HUES6 (cell line): ENCODE results near the gene ZRANB3.

Source experiments
- H3K27ac ChIP-seq: 2 replicates; pipeline ENCODE4 v1.7.0; 2013; ENCODE audit warnings: low read depth, mild to moderate bottlenecking, low read length, inconsistent platforms
- H3K27me3 ChIP-seq: 2 replicates; pipeline ENCODE4 v1.6.1; 2013; ENCODE audit warnings: low read length; ENCODE audit not compliant: control insufficient read depth, insufficient read depth
- H3K36me3 ChIP-seq: 2 replicates; pipeline ENCODE4 v1.6.1; 2013; ENCODE audit warnings: low read length; ENCODE audit not compliant: control insufficient read depth, insufficient read depth
- H3K4me1 ChIP-seq: 2 replicates; pipeline ENCODE4 v1.6.1; 2013; ENCODE audit warnings: low read length; ENCODE audit not compliant: control insufficient read depth, insufficient read depth
- H3K4me3 ChIP-seq: 2 replicates; pipeline ENCODE4 v1.5.1; 2013; ENCODE audit warnings: low read depth, low read length
- H3K9ac ChIP-seq: one replicate; pipeline ENCODE4 v1.6.1; 2013; ENCODE audit warnings: mild to moderate bottlenecking, low read length
- H3K9me3 ChIP-seq: 2 replicates; pipeline ENCODE4 v1.6.1; 2013; ENCODE audit warnings: low read depth, low read length; ENCODE audit not compliant: control insufficient read depth, insufficient read depth

The ZRANB3 gene

GRCh38 chr2:135162786-135163185, 368.2 kb downstream of the ZRANB3 start:
- Histone ChIP-seq H3K9me3 (no peaks in the 10 kb centered on the region), H3K4me1 (no peaks in the 10 kb centered on the region; the same call in 1 of the 2 replicates), H3K27ac (no peak overlapping the region), H3K27me3 (no peaks in the 10 kb centered on the region), H3K36me3 (peaks cover 50% of the 10 kb centered on the region), H3K4me3 (no peak overlapping the region), H3K9ac (no peak overlapping the region)

- H3K4me1 ChIP-seq = no peaks in the 10 kb centered on the region; the same call in 1 of the 2 replicates
- no peak overlapping the region for H3K27ac ChIP-seq
- no peaks in the 10 kb centered on the region for H3K27me3 ChIP-seq
- no peaks in the 10 kb centered on the region for H3K9me3 ChIP-seq
- H3K36me3 ChIP-seq = peaks cover 47% of the 10 kb centered on the region
- no peak overlapping the region for H3K4me3 ChIP-seq
- no peak overlapping the region for H3K9ac ChIP-seq
Measured at GRCh38 chr2:135162377-135162776, 368.6 kb downstream of the ZRANB3 start.

GRCh38 chr2:135159191-135159590, 371.8 kb downstream of the ZRANB3 start:
- H3K27ac ChIP-seq = no peak overlapping the region
- peaks cover 47% of the 10 kb centered on the region for H3K36me3 ChIP-seq
- no peaks in the 10 kb centered on the region for H3K4me1 ChIP-seq
- H3K27me3 ChIP-seq = no peaks in the 10 kb centered on the region
- no peaks in the 10 kb centered on the region for H3K9me3 ChIP-seq
- H3K4me3 ChIP-seq = no peak overlapping the region
- H3K9ac ChIP-seq = no peak overlapping the region

GRCh38 chr2:135157856-135158255, 373.2 kb downstream of the ZRANB3 start:
- H3K36me3 ChIP-seq = peaks cover 44% of the 10 kb centered on the region
- no peaks in the 10 kb centered on the region for H3K9me3 ChIP-seq
- no peaks in the 10 kb centered on the region for H3K27me3 ChIP-seq
- H3K9ac ChIP-seq = no peak overlapping the region
- H3K4me3 ChIP-seq = no peak overlapping the region
- no peak overlapping the region for H3K27ac ChIP-seq
- no peaks in the 10 kb centered on the region for H3K4me1 ChIP-seq

- Histone ChIP-seq H3K4me3 (no peak overlapping the region), H3K27ac (no peak overlapping the region), H3K9ac (no peak overlapping the region), H3K36me3 (peaks cover 65% of the 10 kb centered on the region), H3K4me1 (no peaks in the 10 kb centered on the region), H3K9me3 (no peaks in the 10 kb centered on the region), H3K27me3 (no peaks in the 10 kb centered on the region)
Measured at GRCh38 chr2:135154962-135155361, 376.1 kb downstream of the ZRANB3 start.

- no peak overlapping the region for H3K27ac ChIP-seq
- H3K9ac ChIP-seq = no peak overlapping the region
- H3K36me3 ChIP-seq = peaks cover 52% of the 10 kb centered on the region
Measured at GRCh38 chr2:135152361-135152760, 378.7 kb downstream of the ZRANB3 start.

GRCh38 chr2:135151615-135152014, 379.4 kb downstream of the ZRANB3 start:
- Histone ChIP-seq H3K4me3 (no peak overlapping the region), H3K27ac (no peak overlapping the region), H3K9ac (no peak overlapping the region), H3K9me3 (no peaks in the 10 kb centered on the region), H3K27me3 (no peaks in the 10 kb centered on the region), H3K36me3 (peaks cover 45% of the 10 kb centered on the region), H3K4me1 (no peaks in the 10 kb centered on the region)

More at GRCh38 chr2:135152361-135152760, 378.7 kb downstream of the ZRANB3 start:
- Histone ChIP-seq H3K4me3 (no peak overlapping the region), H3K27me3 (no peaks in the 10 kb centered on the region), H3K9me3 (no peaks in the 10 kb centered on the region), H3K4me1 (no peaks in the 10 kb centered on the region)

- no peaks in the 10 kb centered on the region for H3K27me3 ChIP-seq
- no peak overlapping the region for H3K9ac ChIP-seq
- no peak overlapping the region for H3K27ac ChIP-seq
- no peak overlapping the region for H3K4me3 ChIP-seq
- no peaks in the 10 kb centered on the region for H3K4me1 ChIP-seq
- peaks cover 43% of the 10 kb centered on the region for H3K36me3 ChIP-seq
- H3K9me3 ChIP-seq = no peaks in the 10 kb centered on the region
Measured at GRCh38 chr2:135150725-135151124, 380.3 kb downstream of the ZRANB3 start.

GRCh38 chr2:135149251-135149650, 381.8 kb downstream of the ZRANB3 start:
- Histone ChIP-seq H3K4me3 (no peak overlapping the region), H3K9me3 (no peaks in the 10 kb centered on the region), H3K36me3 (peaks cover 38% of the 10 kb centered on the region), H3K9ac (no peak overlapping the region), H3K4me1 (no peaks in the 10 kb centered on the region), H3K27ac (no peak overlapping the region), H3K27me3 (no peaks in the 10 kb centered on the region)

GRCh38 chr2:135144343-135144742, 386.7 kb downstream of the ZRANB3 start:
- H3K4me3 ChIP-seq = no peak overlapping the region
- H3K27me3 ChIP-seq = no peaks in the 10 kb centered on the region
- H3K36me3 ChIP-seq = peaks cover 25% of the 10 kb centered on the region
- H3K27ac ChIP-seq = no peak overlapping the region
- peaks cover 16% of the 10 kb centered on the region for H3K9me3 ChIP-seq
- no peak overlapping the region for H3K9ac ChIP-seq
- no peaks in the 10 kb centered on the region for H3K4me1 ChIP-seq

GRCh38 chr2:135142323-135142722, 388.7 kb downstream of the ZRANB3 start:
- H3K4me3 ChIP-seq = no peak overlapping the region
- no peaks in the 10 kb centered on the region for H3K27me3 ChIP-seq
- no peak overlapping the region for H3K9ac ChIP-seq
- peaks cover 31% of the 10 kb centered on the region for H3K36me3 ChIP-seq
- no peak overlapping the region for H3K27ac ChIP-seq
- peaks cover 16% of the 10 kb centered on the region for H3K9me3 ChIP-seq
- no peaks in the 10 kb centered on the region for H3K4me1 ChIP-seq

- Histone ChIP-seq H3K4me3 (no peak overlapping the region), H3K4me1 (no peaks in the 10 kb centered on the region), H3K9ac (no peak overlapping the region), H3K27me3 (no peaks in the 10 kb centered on the region), H3K27ac (no peak overlapping the region), H3K36me3 (peaks cover 42% of the 10 kb centered on the region), H3K9me3 (peaks cover 16% of the 10 kb centered on the region)
Measured at GRCh38 chr2:135140606-135141005, 390.4 kb downstream of the ZRANB3 start.
